ENCODE measurements around the gene GAPVD1.

Gene GAPVD1

GRCh38 chr9:125410522-125410894, 148.9 kb downstream of the GAPVD1 start:
- no peak overlapping the region for H2AK5ac ChIP-seq (ENCODE audit: low read length, severe bottlenecking)
- H3K23ac ChIP-seq (ENCODE audit: low read length in 2 of 2): no peak overlapping the region
- no peak overlapping the region for H2BK5ac ChIP-seq (ENCODE audit: low read depth, low read length, poor library complexity, severe bottlenecking)
- no peak overlapping the region for H3K27ac ChIP-seq (ENCODE audit: low read length, poor library complexity, severe bottlenecking)
- peaks cover 0 to 5% of the 10 kb centered on the region in 2 experiments for H3K36me3 ChIP-seq (ENCODE audit: control insufficient read depth in 1 of 2, insufficient read depth in 2 of 2, low read depth in 1 of 2, low read length in 2 of 2)
- 97% methylated on average over 24 of the region's 24 CpGs for WGBS
- H2AFZ ChIP-seq (ENCODE audit: low read depth, low read length): no peak overlapping the region
- H4K8ac ChIP-seq (ENCODE audit: low read length): peak overlapping the region; percentile 2
- no peak overlapping the region for H3K4ac ChIP-seq (ENCODE audit: low read depth in 1 of 2, low read length in 2 of 2)
- no peak overlapping the region for H3K18ac ChIP-seq (ENCODE audit: low read depth in 1 of 2, low read length in 2 of 2)
- H4K91ac ChIP-seq (ENCODE audit: low read length): no peak overlapping the region
- no peaks in the 10 kb centered on the region for H3K79me1 ChIP-seq (replicated peaks; ENCODE audit: low read length, poor library complexity, severe bottlenecking)
- no peak overlapping the region for H3K4me3 ChIP-seq (ENCODE audit: insufficient read depth in 1 of 2, low read depth in 1 of 2, low read length in 2 of 2)
- peaks cover 14% of the 10 kb centered on the region for H3K4me1 ChIP-seq (ENCODE audit: control insufficient read depth, insufficient read depth, low read depth, low read length)
- DNase-seq: no peak
- no peaks in the 10 kb centered on the region for H3K9me3 ChIP-seq (ENCODE audit: control insufficient read depth, low read length)
- peak overlapping the region; percentile 73 for H2BK15ac ChIP-seq (ENCODE audit: low read depth, poor library complexity, severe bottlenecking)
- H3K27me3 ChIP-seq (ENCODE audit: control insufficient read depth in 1 of 2, insufficient read depth in 1 of 2, low read length in 2 of 2): peaks cover 0 to 5% of the 10 kb centered on the region in 2 experiments
- H3K4me2 ChIP-seq (ENCODE audit: low read length, poor library complexity, severe bottlenecking): no peak overlapping the region
- H3K14ac ChIP-seq (ENCODE audit: low read length in 2 of 2): no peak overlapping the region
- no peak overlapping the region for H2BK12ac ChIP-seq (ENCODE audit: low read length in 2 of 2)
- no peak overlapping the region for H3K9ac ChIP-seq (ENCODE audit: low read length)
- H2BK120ac ChIP-seq (ENCODE audit: low read depth, low read length): no peak overlapping the region

- Histone ChIP-seq H3K23ac (ENCODE audit: low read length in 2 of 2) (no peak overlapping the region), H4K8ac (ENCODE audit: low read length) (no peak overlapping the region), H3K36me3 (ENCODE audit: control insufficient read depth in 1 of 2, insufficient read depth in 2 of 2, low read depth in 1 of 2, low read length in 2 of 2) (peaks cover 0 to 5% of the 10 kb centered on the region in 2 experiments), H3K4me1 (ENCODE audit: control insufficient read depth, insufficient read depth, low read depth, low read length) (peaks cover 14% of the 10 kb centered on the region), H3K79me1 (replicated peaks; ENCODE audit: low read length, poor library complexity, severe bottlenecking) (no peaks in the 10 kb centered on the region), H3K27ac (ENCODE audit: low read length, poor library complexity, severe bottlenecking) (no peak overlapping the region), H2BK5ac (ENCODE audit: low read depth, low read length, poor library complexity, severe bottlenecking) (no peak overlapping the region), H2AK5ac (ENCODE audit: low read length, severe bottlenecking) (no peak overlapping the region), H3K4ac (ENCODE audit: low read depth in 1 of 2, low read length in 2 of 2) (no peak overlapping the region), H3K9ac (ENCODE audit: low read length) (no peak overlapping the region), H2BK120ac (ENCODE audit: low read depth, low read length) (no peak overlapping the region), H2BK12ac (ENCODE audit: low read length in 2 of 2) (no peak overlapping the region), H3K4me3 (ENCODE audit: insufficient read depth in 1 of 2, low read depth in 1 of 2, low read length in 2 of 2) (no peak overlapping the region), H3K9me3 (ENCODE audit: control insufficient read depth, low read length) (no peaks in the 10 kb centered on the region), H3K18ac (ENCODE audit: low read depth in 1 of 2, low read length in 2 of 2) (no peak overlapping the region), H3K4me2 (ENCODE audit: low read length, poor library complexity, severe bottlenecking) (no peak overlapping the region), H2BK15ac (ENCODE audit: low read depth, poor library complexity, severe bottlenecking) (no peak overlapping the region), H2AFZ (ENCODE audit: low read depth, low read length) (no peak overlapping the region), H3K27me3 (ENCODE audit: control insufficient read depth in 1 of 2, insufficient read depth in 1 of 2, low read length in 2 of 2) (peaks cover 0 to 5% of the 10 kb centered on the region in 2 experiments), H3K14ac (ENCODE audit: low read length in 2 of 2) (no peak overlapping the region), H4K91ac (ENCODE audit: low read length) (peak overlapping the region; percentile 31)
- DNase-seq: no peak
- WGBS: 92% methylated on average over 13 of the region's 14 CpGs
Observed at GRCh38 chr9:125411171-125411756, 149.6 kb downstream of the GAPVD1 start.

DNA sequence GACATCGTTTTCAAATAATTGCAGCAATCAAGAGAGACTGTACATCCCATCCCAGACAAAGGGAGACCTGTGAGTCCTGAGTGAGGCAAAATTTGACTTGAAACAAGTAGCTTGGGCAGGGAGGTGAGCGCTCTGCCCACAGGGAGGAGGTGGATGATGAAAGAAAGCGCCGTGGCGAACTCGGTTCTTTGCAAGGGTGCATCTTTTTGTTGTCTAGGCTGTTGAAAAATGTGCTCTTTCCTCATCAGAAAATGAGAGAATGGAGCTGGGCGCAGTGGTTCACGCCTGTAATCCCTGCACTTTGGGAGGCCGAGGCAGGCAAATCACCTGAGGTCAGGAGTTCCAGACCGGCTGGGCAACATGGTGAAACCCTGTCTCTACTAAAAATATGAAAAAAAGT, 150.5 kb downstream of the GAPVD1 start:
- H3K27ac ChIP-seq (ENCODE audit: low read length, poor library complexity, severe bottlenecking): no peak overlapping the region
- H3K4me3 ChIP-seq (ENCODE audit: insufficient read depth in 1 of 2, low read depth in 1 of 2, low read length in 2 of 2): no peak overlapping the region
- 95% methylated on average over 9 of the region's 10 CpGs for whole genome bisulfite sequencing
- H3K4me2 ChIP-seq (ENCODE audit: low read length, poor library complexity, severe bottlenecking): no peak overlapping the region
- H2BK5ac ChIP-seq (ENCODE audit: low read depth, low read length, poor library complexity, severe bottlenecking): no peak overlapping the region
- no peak overlapping the region for H2BK120ac ChIP-seq (ENCODE audit: low read depth, low read length)
- peak overlapping the region; percentile 50 for H2BK15ac ChIP-seq (ENCODE audit: low read depth, poor library complexity, severe bottlenecking)
- no peak overlapping the region for H2AK5ac ChIP-seq (ENCODE audit: low read length, severe bottlenecking)
- H3K23ac ChIP-seq (ENCODE audit: low read length in 2 of 2): no peak overlapping the region
- no peak overlapping the region for H2BK12ac ChIP-seq (ENCODE audit: low read length in 2 of 2)
- H3K4me1 ChIP-seq (ENCODE audit: control insufficient read depth, insufficient read depth, low read depth, low read length): peaks cover 11% of the 10 kb centered on the region
- H4K8ac ChIP-seq (ENCODE audit: low read length): no peak overlapping the region
- no peak overlapping the region for H2AFZ ChIP-seq (ENCODE audit: low read depth, low read length)
- H3K18ac ChIP-seq (ENCODE audit: low read depth in 1 of 2, low read length in 2 of 2): peak overlapping the region in 1 of 2 experiments; percentile 23
- H3K4ac ChIP-seq (ENCODE audit: low read depth in 1 of 2, low read length in 2 of 2): no peak overlapping the region
- peak overlapping the region; percentile 56 for H4K91ac ChIP-seq (ENCODE audit: low read length)
- DNase-seq: no peak
- no peak overlapping the region for H3K14ac ChIP-seq (ENCODE audit: low read length in 2 of 2)
- no peaks in the 10 kb centered on the region for H3K9me3 ChIP-seq (ENCODE audit: control insufficient read depth, low read length)
- H3K79me1 ChIP-seq (replicated peaks; ENCODE audit: low read length, poor library complexity, severe bottlenecking): no peaks in the 10 kb centered on the region
- peaks cover 0 to 5% of the 10 kb centered on the region in 2 experiments for H3K36me3 ChIP-seq (ENCODE audit: control insufficient read depth in 1 of 2, insufficient read depth in 2 of 2, low read depth in 1 of 2, low read length in 2 of 2)
- H3K9ac ChIP-seq (ENCODE audit: low read length): no peak overlapping the region
- peaks cover 0 to 5% of the 10 kb centered on the region in 2 experiments for H3K27me3 ChIP-seq (ENCODE audit: control insufficient read depth in 1 of 2, insufficient read depth in 1 of 2, low read length in 2 of 2)

GRCh38 chr9:125413579-125413978, 152.0 kb downstream of the GAPVD1 start:
- no peak overlapping the region for H3K4me3 ChIP-seq (ENCODE audit: insufficient read depth in 1 of 2, low read depth in 1 of 2, low read length in 2 of 2)
- H2BK120ac ChIP-seq (ENCODE audit: low read depth, low read length): no peak overlapping the region
- no peak overlapping the region for H3K9ac ChIP-seq (ENCODE audit: low read length)
- H3K36me3 ChIP-seq (ENCODE audit: control insufficient read depth in 1 of 2, insufficient read depth in 2 of 2, low read depth in 1 of 2, low read length in 2 of 2): peaks cover 0 to 5% of the 10 kb centered on the region in 2 experiments
- no peak overlapping the region for H3K4me2 ChIP-seq (ENCODE audit: low read length, poor library complexity, severe bottlenecking)
- H2BK15ac ChIP-seq (ENCODE audit: low read depth, poor library complexity, severe bottlenecking): no peak overlapping the region
- no peak for DNase-seq
- H3K27me3 ChIP-seq (ENCODE audit: control insufficient read depth in 1 of 2, insufficient read depth in 1 of 2, low read length in 2 of 2): peaks cover 0 to 5% of the 10 kb centered on the region in 2 experiments
- H3K4ac ChIP-seq (ENCODE audit: low read depth in 1 of 2, low read length in 2 of 2): no peak overlapping the region
- H3K14ac ChIP-seq (ENCODE audit: low read length in 2 of 2): no peak overlapping the region
- no peaks in the 10 kb centered on the region for H3K9me3 ChIP-seq (ENCODE audit: control insufficient read depth, low read length)
- no peak overlapping the region for H2AK5ac ChIP-seq (ENCODE audit: low read length, severe bottlenecking)
- H4K91ac ChIP-seq (ENCODE audit: low read length): no peak overlapping the region
- H2BK5ac ChIP-seq (ENCODE audit: low read depth, low read length, poor library complexity, severe bottlenecking): no peak overlapping the region
- no peak overlapping the region for H3K27ac ChIP-seq (ENCODE audit: low read length, poor library complexity, severe bottlenecking)
- H3K18ac ChIP-seq (ENCODE audit: low read depth in 1 of 2, low read length in 2 of 2): no peak overlapping the region
- H2AFZ ChIP-seq (ENCODE audit: low read depth, low read length): no peak overlapping the region
- no peak overlapping the region for H3K23ac ChIP-seq (ENCODE audit: low read length in 2 of 2)
- 94% methylated on average over 8 of the region's 8 CpGs for WGBS
- peaks cover 2% of the 10 kb centered on the region for H3K4me1 ChIP-seq (ENCODE audit: control insufficient read depth, insufficient read depth, low read depth, low read length)
- no peak overlapping the region for H2BK12ac ChIP-seq (ENCODE audit: low read length in 2 of 2)
- H4K8ac ChIP-seq (ENCODE audit: low read length): no peak overlapping the region
- no peaks in the 10 kb centered on the region for H3K79me1 ChIP-seq (replicated peaks; ENCODE audit: low read length, poor library complexity, severe bottlenecking)

All from mesenchymal stem cell (in vitro differentiated cells and primary cell).